Mononuclear cell (primary cell): ENCODE data around the gene POU6F1. TPM values are rescaled to one million over a fixed set of nuclear protein-coding genes. Genes with fewer than 3 reads are reported as not detected.
A peak's percentile ranks its signal among the peaks of the same experiment; 100 is the strongest.
"Not testable (repeated sequence)": the region's sequence is repeated elsewhere in the genome, so short reads cannot be mapped to it uniquely, and the experiment has no call there.

Source experiments
- H3K27me3 ChIP-seq: 2 replicates; pipeline ENCODE4 v1.6.0; 2011; ENCODE audit warnings: low read length, control low read depth; ENCODE audit not compliant: insufficient read depth
- H3K4me1 ChIP-seq: 2 replicates; pipeline ENCODE4 v1.5.1; 2011; ENCODE audit warnings: mild to moderate bottlenecking, low read length, control low read depth; ENCODE audit not compliant: insufficient read depth
- H3K4me3 ChIP-seq: 2 replicates; pipeline ENCODE4 v1.5.1; 2011; ENCODE audit warnings: mild to moderate bottlenecking, low read length, moderate library complexity
- H3K9me3 ChIP-seq: 2 replicates; pipeline ENCODE4 v1.5.1; 2011; ENCODE audit warnings: low read depth, mild to moderate bottlenecking, control low read depth, low read length
- total RNA-seq: library from RNA; depleted of rRNA; stranded (reverse); fragments of >200 nt; gene quantifications from one replicate; pipeline ENCODE4 v1.2.3, GENCODE V29; 2012

Gene POU6F1, protein sequence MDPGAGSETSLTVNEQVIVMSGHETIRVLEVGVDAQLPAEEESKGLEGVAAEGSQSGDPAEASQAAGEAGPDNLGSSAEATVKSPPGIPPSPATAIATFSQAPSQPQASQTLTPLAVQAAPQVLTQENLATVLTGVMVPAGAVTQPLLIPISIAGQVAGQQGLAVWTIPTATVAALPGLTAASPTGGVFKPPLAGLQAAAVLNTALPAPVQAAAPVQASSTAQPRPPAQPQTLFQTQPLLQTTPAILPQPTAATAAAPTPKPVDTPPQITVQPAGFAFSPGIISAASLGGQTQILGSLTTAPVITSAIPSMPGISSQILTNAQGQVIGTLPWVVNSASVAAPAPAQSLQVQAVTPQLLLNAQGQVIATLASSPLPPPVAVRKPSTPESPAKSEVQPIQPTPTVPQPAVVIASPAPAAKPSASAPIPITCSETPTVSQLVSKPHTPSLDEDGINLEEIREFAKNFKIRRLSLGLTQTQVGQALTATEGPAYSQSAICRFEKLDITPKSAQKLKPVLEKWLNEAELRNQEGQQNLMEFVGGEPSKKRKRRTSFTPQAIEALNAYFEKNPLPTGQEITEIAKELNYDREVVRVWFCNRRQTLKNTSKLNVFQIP
- total RNA-seq = 5.5 TPM

DNA sequence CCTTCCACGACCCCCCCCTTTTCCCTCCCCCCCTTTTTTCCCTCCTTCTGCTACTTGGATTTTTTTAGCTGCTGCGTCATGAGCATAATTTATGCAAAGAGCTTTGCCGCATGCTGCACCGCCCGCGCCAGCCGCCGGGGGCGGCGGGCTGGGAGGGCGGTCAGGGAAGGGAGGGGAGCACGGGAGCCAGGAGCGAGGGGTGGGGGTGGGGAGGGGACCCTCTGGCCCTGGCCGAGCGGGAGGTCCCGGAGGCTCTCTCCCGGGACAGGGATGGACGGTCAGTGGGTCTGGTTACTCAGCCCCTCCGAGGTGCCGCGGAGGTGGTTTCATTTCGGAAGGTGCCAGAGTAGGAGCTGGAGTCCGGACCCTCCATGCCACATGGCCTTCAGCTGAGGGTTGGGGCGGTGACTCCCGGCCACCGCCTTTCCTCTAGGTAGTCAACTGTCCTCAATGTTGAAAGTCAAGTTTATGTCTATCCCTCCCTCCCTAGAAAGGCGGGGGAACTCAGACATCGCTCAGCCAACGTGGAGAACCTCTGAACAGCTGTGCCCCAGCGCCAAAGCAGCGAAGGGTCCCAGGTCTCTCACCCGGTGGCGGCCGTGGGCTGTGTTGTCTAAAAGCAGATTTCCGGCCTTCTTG, at the start of gene POU6F1:
TSS of gene POU6F1 (minus strand) at position 95 of the 639 bp plus-strand sequence. CDS start 11,226 bp downstream, outside the sequence.
- no peaks in the 10 kb centered on the region for H3K27me3 ChIP-seq
- H3K4me1 ChIP-seq = peaks cover 20% of the 10 kb centered on the region
- H3K9me3 ChIP-seq = no peaks in the 10 kb centered on the region
- peak within 1 kb of the TSS; percentile 86 for H3K4me3 ChIP-seq

DNA sequence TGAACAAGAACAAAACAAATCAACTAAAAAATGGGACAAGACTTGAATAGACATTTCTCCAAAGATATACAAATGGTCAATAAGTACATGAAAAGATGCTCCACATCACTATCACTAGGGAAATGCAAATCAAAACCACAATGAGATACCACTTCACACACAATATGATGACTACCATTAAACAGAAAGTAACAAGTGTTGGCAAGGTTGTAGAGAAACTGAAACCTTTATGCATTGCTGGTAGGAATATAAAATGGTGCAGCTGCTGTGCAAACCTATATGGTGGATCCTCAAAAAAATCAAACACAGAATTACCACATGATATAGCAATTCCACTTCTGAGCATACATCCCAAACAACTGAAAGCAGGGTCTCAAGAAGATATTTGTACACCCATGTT, 47.2 kb upstream of the POU6F1 start:
- H3K4me1 ChIP-seq = peaks cover 10% of the 10 kb centered on the region
- H3K27me3 ChIP-seq = no peaks in the 10 kb centered on the region
- H3K9me3 ChIP-seq = no peaks in the 10 kb centered on the region
- H3K4me3 ChIP-seq = no peak overlapping the region

DNA sequence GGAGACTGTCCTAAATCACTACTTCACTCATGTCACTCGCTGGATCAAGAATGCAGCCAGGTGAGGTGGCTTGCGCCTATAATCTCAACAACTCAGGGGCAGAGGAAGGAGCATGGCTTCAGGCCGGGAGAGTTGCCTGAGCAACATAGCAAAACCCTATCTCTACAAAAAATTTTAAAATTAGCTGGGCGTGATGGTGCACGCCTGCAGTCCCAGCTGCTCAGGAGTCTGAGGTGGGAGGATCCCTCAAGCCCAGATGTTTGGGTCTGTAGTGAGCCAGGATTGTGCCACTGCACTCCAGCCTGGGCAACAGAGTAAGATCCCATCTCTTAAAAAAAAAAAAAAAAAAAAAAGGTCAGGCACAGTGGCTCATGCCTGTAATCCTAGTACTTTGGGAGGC, 46.4 kb upstream of the POU6F1 start:
- peaks cover 6% of the 10 kb centered on the region for H3K4me1 ChIP-seq
- H3K27me3 ChIP-seq = no peaks in the 10 kb centered on the region
- no peak overlapping the region for H3K4me3 ChIP-seq
- H3K9me3 ChIP-seq = no peaks in the 10 kb centered on the region

DNA sequence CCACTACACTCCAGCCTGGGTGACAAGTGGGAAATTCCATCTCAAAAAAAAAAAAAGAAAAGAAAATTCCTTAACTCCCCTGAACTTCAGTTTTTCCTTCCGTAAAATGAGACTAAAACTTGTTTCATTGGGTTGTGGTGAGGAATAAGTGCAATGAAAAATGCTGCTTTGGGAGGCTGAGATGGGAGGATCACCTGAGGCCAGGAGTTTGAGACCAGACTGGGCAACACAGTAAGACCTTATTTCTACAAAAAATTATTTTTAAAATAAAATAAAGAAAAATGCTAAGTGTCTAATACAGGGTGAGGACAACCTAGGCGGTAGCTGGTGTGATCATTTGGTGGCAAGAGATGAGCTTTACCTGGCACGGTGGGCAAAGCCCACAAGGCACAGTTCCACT, 45.5 kb upstream of the POU6F1 start:
- Histone ChIP-seq H3K9me3 (no peaks in the 10 kb centered on the region), H3K4me1 (no peaks in the 10 kb centered on the region), H3K27me3 (no peaks in the 10 kb centered on the region), H3K4me3 (no peak overlapping the region)

DNA sequence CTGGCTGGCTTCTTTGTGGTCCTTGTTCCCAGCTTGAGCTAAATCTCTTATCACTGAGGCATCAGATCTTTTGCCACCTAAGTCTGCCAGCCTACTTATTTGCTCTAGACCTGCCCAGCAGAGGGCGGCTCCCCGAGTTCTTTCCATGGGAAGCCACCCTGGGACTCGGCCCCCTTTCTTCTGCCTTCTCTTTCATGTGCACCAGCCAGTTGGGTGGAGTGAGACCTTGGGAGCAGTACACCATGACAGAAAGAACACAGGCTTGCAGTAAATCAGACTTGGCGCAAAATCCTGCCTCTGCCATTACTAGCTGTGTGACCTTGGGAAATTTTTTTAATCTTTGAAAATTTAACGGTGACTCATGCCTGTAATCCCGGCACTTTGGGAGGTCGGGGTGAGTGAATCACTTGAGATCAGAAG, 44.9 kb upstream of the POU6F1 start:
- Histone ChIP-seq H3K4me1 (no peaks in the 10 kb centered on the region), H3K4me3 (no peak overlapping the region), H3K9me3 (no peaks in the 10 kb centered on the region), H3K27me3 (no peaks in the 10 kb centered on the region)

DNA sequence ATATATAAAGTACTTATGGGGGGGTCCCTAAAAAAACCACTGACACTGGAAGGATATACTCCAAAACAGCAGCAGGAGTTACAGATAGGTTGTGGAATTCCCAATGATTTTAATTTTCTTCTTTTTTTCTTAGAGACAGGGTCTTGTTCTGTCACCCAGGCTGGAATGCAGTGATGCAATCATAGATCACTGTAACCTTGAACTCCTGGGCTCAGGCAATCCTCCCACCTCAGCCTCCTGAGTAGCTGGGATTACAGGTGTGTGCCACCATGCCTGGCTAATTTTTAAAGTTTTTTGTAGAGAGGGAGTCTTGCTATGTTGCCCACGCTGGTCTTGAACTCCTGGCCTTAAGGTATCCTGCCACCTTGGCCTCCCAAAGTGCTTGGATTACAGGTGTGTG, 41.7 kb upstream of the POU6F1 start:
- H3K9me3 ChIP-seq, H3K4me1 ChIP-seq, H3K4me3 ChIP-seq, H3K27me3 ChIP-seq: not testable (repeated sequence)

DNA sequence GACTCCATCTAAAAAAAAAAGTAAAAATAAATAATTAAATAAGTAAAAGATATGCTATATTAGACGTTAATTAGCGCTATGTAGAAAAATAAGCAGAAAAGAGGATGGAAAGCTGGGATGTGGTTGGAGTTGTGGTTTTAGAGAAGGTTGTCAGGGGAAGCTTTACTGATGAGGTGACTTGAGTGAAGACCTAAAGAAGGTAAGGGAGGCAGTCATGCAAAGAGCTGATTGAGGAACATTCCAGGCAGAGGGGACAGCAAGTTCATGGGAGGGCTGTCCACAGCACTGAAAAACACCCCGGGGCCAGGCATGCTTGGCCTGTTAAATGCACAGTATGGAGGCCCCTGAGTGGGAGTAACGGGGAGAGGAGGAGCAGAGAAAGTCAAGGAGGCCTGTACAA, 36.7 kb upstream of the POU6F1 start:
- H3K4me3 ChIP-seq = no peak overlapping the region
- no peaks in the 10 kb centered on the region for H3K27me3 ChIP-seq
- H3K4me1 ChIP-seq = peaks cover 12% of the 10 kb centered on the region
- no peaks in the 10 kb centered on the region for H3K9me3 ChIP-seq

DNA sequence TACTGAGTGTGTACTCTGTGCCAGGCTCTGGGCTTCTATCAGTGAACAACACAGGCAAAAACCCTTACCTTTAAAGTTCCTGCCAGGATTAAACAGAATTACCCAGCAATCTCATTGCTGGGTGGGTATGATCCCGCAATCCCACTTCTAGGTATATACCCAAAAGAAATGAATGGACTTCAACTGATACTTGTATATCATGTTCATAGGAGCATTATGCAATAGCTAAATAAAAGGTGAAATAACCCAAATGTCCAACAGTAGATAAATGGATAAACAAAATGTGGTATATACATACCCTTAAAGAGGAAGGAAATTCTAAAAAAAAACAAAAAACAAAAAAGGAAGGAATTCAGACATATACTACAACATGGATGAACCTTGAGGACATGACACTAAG, 35.4 kb upstream of the POU6F1 start:
- H3K4me1 ChIP-seq = peaks cover 19% of the 10 kb centered on the region
- H3K4me3 ChIP-seq = no peak overlapping the region
- no peaks in the 10 kb centered on the region for H3K9me3 ChIP-seq
- H3K27me3 ChIP-seq = no peaks in the 10 kb centered on the region

DNA sequence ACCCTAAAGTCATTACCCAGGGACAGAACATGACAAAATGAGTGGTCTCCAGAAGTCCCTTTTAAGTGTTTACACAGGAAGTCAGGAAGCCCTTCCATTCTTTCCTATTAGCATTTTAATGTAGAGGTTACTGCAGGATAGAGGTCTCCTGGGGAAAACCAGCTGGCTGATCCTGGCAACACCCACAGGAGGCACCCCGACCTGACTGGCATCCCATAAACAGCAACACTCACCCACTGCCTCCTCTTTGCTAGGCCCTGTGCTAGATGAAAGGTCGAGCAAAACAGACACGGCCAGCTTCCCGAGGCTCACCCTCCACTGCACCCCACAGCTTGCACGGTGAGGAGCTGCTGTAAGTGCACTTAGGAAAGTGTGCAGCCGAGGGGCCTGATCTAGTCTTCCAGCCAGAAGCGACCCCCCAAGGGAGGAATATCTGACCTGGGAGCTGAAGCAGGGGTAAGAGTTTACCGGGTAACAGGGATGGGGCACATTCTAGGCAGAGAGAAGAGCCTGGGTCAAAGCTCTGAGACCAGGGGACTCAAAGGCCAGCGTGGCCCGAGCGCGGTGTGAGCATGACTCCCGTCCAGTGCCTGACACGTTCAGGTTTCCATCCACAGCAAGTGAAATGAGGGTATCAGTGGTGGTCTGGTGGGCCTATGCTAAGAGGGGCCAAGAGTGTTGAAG, 29.8 kb upstream of the POU6F1 start:
- H3K9me3 ChIP-seq = no peaks in the 10 kb centered on the region
- no peak overlapping the region for H3K4me3 ChIP-seq
- H3K27me3 ChIP-seq = no peaks in the 10 kb centered on the region
- H3K4me1 ChIP-seq = peaks cover 61% of the 10 kb centered on the region

DNA sequence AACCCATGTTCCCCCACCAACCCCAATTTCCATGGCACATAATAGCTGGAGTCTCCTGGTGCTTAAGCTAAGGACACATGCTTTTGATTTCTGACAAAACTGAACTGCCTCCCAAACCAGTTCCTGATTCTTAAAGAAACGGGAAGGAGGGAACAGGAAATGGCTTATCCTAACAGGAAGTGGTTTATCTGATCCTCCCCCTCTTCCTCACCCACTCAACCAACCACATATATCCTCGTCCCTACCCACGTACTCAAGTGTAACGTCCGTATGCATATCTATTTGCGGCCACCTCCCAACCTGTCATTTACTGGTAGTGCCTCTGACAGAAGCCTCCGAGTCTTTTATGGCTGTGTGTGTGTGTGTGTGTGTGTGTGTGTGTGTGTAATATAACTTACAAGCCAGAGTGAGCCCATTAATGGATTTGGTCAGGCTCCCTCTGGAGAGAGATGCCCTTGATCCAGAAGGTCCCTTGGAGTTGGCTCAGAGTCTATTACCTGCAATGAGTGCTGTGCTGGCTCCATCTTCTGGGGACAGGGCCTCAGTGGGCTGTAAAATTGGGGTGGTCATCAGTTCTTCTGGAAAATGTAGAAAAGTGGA, 28.5 kb upstream of the POU6F1 start:
- Histone ChIP-seq H3K4me3 (no peak overlapping the region), H3K4me1 (peaks cover 74% of the 10 kb centered on the region), H3K27me3 (no peaks in the 10 kb centered on the region), H3K9me3 (no peaks in the 10 kb centered on the region)

DNA sequence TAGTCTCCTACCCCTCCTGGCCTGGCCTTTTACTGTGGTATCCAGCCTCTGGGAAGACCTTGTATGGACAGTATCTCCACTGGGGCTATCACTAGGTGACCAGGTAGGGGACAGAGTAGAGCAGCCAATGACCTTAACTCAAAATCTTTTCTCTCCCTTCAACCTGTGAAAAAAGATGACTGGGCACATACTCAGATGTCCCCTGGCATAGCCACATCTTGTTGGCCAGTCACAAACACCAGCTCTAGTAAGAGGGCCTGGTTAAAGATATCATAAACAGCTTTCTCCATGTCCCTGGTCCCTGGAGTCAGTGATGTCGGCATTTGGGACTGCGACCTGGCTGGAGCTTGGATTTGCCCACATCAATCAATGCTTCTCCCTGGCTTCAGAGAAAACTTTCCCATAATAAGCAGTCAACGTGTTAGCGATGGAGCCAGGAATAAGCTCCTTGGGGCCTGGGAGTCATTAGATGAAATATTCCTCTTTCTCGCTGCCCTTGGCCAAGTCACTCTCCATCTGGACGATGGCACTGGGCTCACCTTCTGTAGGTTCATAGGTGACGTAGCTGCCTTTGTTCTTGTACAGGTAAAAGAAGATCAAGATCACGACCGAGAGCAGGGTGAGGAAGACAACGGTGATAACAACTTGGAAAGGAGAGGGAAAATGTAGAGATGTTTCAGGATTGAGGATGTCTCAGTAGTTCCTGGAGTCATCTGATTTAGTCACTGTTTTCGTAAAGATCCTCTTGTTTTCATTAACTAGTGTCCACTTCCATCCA, 27.8 kb upstream of the POU6F1 start:
- Histone ChIP-seq H3K27me3 (no peaks in the 10 kb centered on the region), H3K4me3 (no peak overlapping the region), H3K9me3 (no peaks in the 10 kb centered on the region), H3K4me1 (peaks cover 81% of the 10 kb centered on the region)

DNA sequence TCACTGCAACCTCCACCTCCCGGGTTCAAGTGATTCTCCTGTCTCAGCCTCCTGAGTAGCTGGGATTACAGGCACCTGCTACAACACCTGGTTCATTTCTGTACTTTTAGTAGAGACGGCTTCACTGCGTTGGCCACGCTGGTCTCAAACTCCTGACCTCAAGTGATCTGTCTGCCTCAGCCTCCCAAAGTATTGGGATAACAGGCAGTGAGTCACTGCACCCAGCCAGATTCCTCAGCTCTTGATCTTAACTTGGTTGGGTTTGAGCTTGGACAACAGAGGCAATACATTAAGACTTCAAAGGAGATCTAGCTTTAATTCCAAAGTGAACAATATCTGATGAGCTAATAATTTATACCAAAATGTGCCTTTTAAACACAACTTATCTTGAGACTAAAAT, 26.4 kb upstream of the POU6F1 start:
- H3K9me3 ChIP-seq = no peaks in the 10 kb centered on the region
- peaks cover 91% of the 10 kb centered on the region for H3K4me1 ChIP-seq
- H3K4me3 ChIP-seq = no peak overlapping the region
- no peaks in the 10 kb centered on the region for H3K27me3 ChIP-seq

DNA sequence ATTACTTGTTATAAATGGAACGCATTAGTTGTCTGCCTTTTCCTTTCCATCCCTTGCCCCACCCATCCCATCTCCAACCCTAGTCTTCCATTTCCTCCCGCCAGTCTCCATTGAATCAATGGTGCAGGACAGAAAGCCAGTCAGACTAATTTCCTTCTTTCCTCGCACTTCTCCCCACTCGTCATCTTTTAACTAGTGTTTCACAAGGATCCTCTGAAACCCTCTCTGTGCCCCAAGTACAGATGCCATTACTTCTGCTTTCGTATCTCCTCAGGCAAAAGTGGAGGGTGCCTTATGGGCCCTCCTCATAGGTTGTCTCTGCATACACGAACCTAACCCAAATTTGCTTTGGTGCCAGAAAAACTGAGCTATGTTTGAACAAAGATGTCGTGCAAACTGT, 25.0 kb upstream of the POU6F1 start:
- Histone ChIP-seq H3K27me3 (no peaks in the 10 kb centered on the region), H3K4me3 (no peak overlapping the region), H3K9me3 (no peaks in the 10 kb centered on the region), H3K4me1 (peaks cover 88% of the 10 kb centered on the region)

DNA sequence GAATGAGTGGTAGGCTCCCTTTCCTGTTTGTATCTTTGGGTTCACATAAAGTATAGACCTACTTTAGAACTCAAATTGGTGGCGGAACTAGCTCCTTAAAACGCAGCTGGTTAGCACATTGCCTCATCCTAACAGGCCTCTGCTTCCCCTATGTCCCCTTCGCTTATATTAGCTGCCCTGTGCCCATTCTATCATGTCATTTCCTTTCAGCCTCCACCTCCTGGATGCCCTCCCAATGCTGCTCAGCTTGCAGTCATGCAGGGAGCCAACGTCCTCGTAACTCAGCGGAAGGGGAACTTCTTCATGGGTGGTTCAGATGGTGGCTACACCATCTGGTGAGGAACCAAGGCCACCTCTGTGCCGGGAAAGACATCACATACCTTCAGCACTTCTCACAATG, 24.3 kb upstream of the POU6F1 start:
- no peaks in the 10 kb centered on the region for H3K27me3 ChIP-seq
- H3K4me3 ChIP-seq = no peak overlapping the region
- H3K9me3 ChIP-seq = no peaks in the 10 kb centered on the region
- H3K4me1 ChIP-seq = peaks cover 84% of the 10 kb centered on the region
